DMS 273 (cell line): ENCODE measurements around the gene ZDHHC20.
"Not testable (repeated sequence)": the region's sequence is repeated elsewhere in the genome, so short reads cannot be mapped to it uniquely, and the experiment has no call there.

Experiments used
- DNase-seq: peaks from one replicate; lab custom pipeline; 2025; ENCODE audit not compliant: unreplicated experiment; lab: John Stamatoyannopoulos, UW

ZDHHC20 gene

GRCh38 chr13:21435687-21436151, 23.4 kb downstream of the ZDHHC20 start:
- no peak for DNase-seq

- no peak for DNase-seq
Measured at GRCh38 chr13:21435231-21435630, 23.9 kb downstream of the ZDHHC20 start.

GRCh38 chr13:21434588-21434987, 24.5 kb downstream of the ZDHHC20 start:
- DNase-seq = no peak

GRCh38 chr13:21429211-21429610, 29.9 kb downstream of the ZDHHC20 start:
- DNase-seq = no peak

- DNase-seq = no peak
Measured at GRCh38 chr13:21427741-21428140, 31.4 kb downstream of the ZDHHC20 start.

GRCh38 chr13:21426238-21426637, 32.9 kb downstream of the ZDHHC20 start:
- no peak for DNase-seq

GRCh38 chr13:21420706-21421105, 38.4 kb downstream of the ZDHHC20 start:
- no peak for DNase-seq

GRCh38 chr13:21413013-21413412, 46.1 kb downstream of the ZDHHC20 start:
- no peak for DNase-seq

GRCh38 chr13:21410453-21410852, 48.6 kb downstream of the ZDHHC20 start:
- not testable (repeated sequence) for DNase-seq

- no peak for DNase-seq
Measured at GRCh38 chr13:21405309-21405708, 53.8 kb downstream of the ZDHHC20 start.

- DNase-seq = no peak
Measured at GRCh38 chr13:21402586-21403307, 56.4 kb downstream of the ZDHHC20 start.

- no peak for DNase-seq
Measured at GRCh38 chr13:21399741-21400140, 59.4 kb downstream of the ZDHHC20 start.

- DNase-seq = no peak
Measured at GRCh38 chr13:21395953-21396352, 63.1 kb downstream of the ZDHHC20 start.

GRCh38 chr13:21389124-21389523, 70.0 kb downstream of the ZDHHC20 start:
- no peak for DNase-seq

- no peak for DNase-seq
Measured at GRCh38 chr13:21385710-21386109, 73.4 kb downstream of the ZDHHC20 start.

- DNase-seq = no peak
Measured at GRCh38 chr13:21383090-21383489, 76.0 kb downstream of the ZDHHC20 start.

GRCh38 chr13:21376998-21377985, 81.8 kb downstream of the ZDHHC20 start:
- not testable (repeated sequence) for DNase-seq

GRCh38 chr13:21372530-21372929, 86.6 kb downstream of the ZDHHC20 start:
- DNase-seq = no peak

GRCh38 chr13:21371011-21371410, 88.1 kb downstream of the ZDHHC20 start:
- no peak for DNase-seq

GRCh38 chr13:21365574-21365973, 93.5 kb downstream of the ZDHHC20 start:
- no peak for DNase-seq

- no peak for DNase-seq
Measured at GRCh38 chr13:21364916-21365315, 94.2 kb downstream of the ZDHHC20 start.

GRCh38 chr13:21364357-21364756, 94.7 kb downstream of the ZDHHC20 start:
- no peak for DNase-seq
